ENCODE measurements around the gene ZCCHC12.

Gene ZCCHC12

GRCh38 chrX:118855681-118856310, 32.2 kb downstream of the ZCCHC12 start:
- H3K27me3 ChIP-seq (ENCODE audit: insufficient read depth, low read length, poor library complexity), result no peaks in the 10 kb centered on the region
- no peak for TF ChIP-seq EZH2 (IDR thresholded peaks at IDR 0.05; ENCODE audit: borderline replicate concordance, low read depth, low read length, severe bottlenecking)
- TF ChIP-seq, protein P1, sequence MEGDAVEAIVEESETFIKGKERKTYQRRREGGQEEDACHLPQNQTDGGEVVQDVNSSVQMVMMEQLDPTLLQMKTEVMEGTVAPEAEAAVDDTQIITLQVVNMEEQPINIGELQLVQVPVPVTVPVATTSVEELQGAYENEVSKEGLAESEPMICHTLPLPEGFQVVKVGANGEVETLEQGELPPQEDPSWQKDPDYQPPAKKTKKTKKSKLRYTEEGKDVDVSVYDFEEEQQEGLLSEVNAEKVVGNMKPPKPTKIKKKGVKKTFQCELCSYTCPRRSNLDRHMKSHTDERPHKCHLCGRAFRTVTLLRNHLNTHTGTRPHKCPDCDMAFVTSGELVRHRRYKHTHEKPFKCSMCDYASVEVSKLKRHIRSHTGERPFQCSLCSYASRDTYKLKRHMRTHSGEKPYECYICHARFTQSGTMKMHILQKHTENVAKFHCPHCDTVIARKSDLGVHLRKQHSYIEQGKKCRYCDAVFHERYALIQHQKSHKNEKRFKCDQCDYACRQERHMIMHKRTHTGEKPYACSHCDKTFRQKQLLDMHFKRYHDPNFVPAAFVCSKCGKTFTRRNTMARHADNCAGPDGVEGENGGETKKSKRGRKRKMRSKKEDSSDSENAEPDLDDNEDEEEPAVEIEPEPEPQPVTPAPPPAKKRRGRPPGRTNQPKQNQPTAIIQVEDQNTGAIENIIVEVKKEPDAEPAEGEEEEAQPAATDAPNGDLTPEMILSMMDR (IDR thresholded peaks at IDR 0.05; ENCODE audit: borderline replicate concordance, extremely low read depth, low read length, poor library complexity, severe bottlenecking), result no peak
- no peaks in the 10 kb centered on the region for H3K9me3 ChIP-seq (ENCODE audit: insufficient read depth, low read length, severe bottlenecking)
- no peak overlapping the region for H3K4me3 ChIP-seq (ENCODE audit: low read depth in 1 of 2, low read length in 2 of 2)
- no peaks in the 10 kb centered on the region for H3K36me3 ChIP-seq (ENCODE audit: insufficient read depth, low read length)
- H4K20me1 ChIP-seq (ENCODE audit: insufficient read depth, low read length), result no peaks in the 10 kb centered on the region
- ATAC-seq (ENCODE audit: insufficient read depth, low read depth) (no peak), DNase-seq (no peak)
- no peaks in the 10 kb centered on the region for H3K79me2 ChIP-seq (ENCODE audit: insufficient read depth, low read length)
- H3K27ac ChIP-seq (ENCODE audit: low read length), result no peak overlapping the region
- H3K4me1 ChIP-seq (ENCODE audit: insufficient read depth, low read length), result no peaks in the 10 kb centered on the region
- H3K4me2 ChIP-seq (ENCODE audit: insufficient read depth, low read length), result no peak overlapping the region
- H3K9ac ChIP-seq (ENCODE audit: low read depth, low read length), result no peak overlapping the region
- no peak overlapping the region for H2AFZ ChIP-seq (ENCODE audit: low read depth, low read length)

- no peak for TF ChIP-seq EZH2 (IDR thresholded peaks at IDR 0.05; ENCODE audit: borderline replicate concordance, low read depth, low read length, severe bottlenecking)
- TF ChIP-seq, protein P1 (IDR thresholded peaks at IDR 0.05; ENCODE audit: borderline replicate concordance, extremely low read depth, low read length, poor library complexity, severe bottlenecking), result no peak
- Histone ChIP-seq H3K27ac (ENCODE audit: low read length) (no peak overlapping the region), H3K4me1 (ENCODE audit: insufficient read depth, low read length) (no peaks in the 10 kb centered on the region), H3K4me3 (ENCODE audit: low read depth in 1 of 2, low read length in 2 of 2) (no peak overlapping the region), H3K79me2 (ENCODE audit: insufficient read depth, low read length) (no peaks in the 10 kb centered on the region), H3K4me2 (ENCODE audit: insufficient read depth, low read length) (no peak overlapping the region), H3K9me3 (ENCODE audit: insufficient read depth, low read length, severe bottlenecking) (no peaks in the 10 kb centered on the region), H4K20me1 (ENCODE audit: insufficient read depth, low read length) (no peaks in the 10 kb centered on the region), H3K36me3 (ENCODE audit: insufficient read depth, low read length) (no peaks in the 10 kb centered on the region), H3K27me3 (ENCODE audit: insufficient read depth, low read length, poor library complexity) (no peaks in the 10 kb centered on the region), H3K9ac (ENCODE audit: low read depth, low read length) (no peak overlapping the region), H2AFZ (ENCODE audit: low read depth, low read length) (no peak overlapping the region)
- DNase-seq, result no peak
- no peak for ATAC-seq (ENCODE audit: insufficient read depth, low read depth)
These were observed 33.4 kb downstream of the ZCCHC12 start for GRCh38 chrX:118857006-118857405.

- Histone ChIP-seq H3K4me3 (ENCODE audit: low read depth in 1 of 2, low read length in 2 of 2) (no peak overlapping the region), H3K9me3 (ENCODE audit: insufficient read depth, low read length, severe bottlenecking) (no peaks in the 10 kb centered on the region), H3K9ac (ENCODE audit: low read depth, low read length) (no peak overlapping the region), H4K20me1 (ENCODE audit: insufficient read depth, low read length) (no peaks in the 10 kb centered on the region), H2AFZ (ENCODE audit: low read depth, low read length) (no peak overlapping the region), H3K4me2 (ENCODE audit: insufficient read depth, low read length) (no peak overlapping the region), H3K79me2 (ENCODE audit: insufficient read depth, low read length) (no peaks in the 10 kb centered on the region), H3K27me3 (ENCODE audit: insufficient read depth, low read length, poor library complexity) (no peaks in the 10 kb centered on the region), H3K36me3 (ENCODE audit: insufficient read depth, low read length) (no peaks in the 10 kb centered on the region), H3K4me1 (ENCODE audit: insufficient read depth, low read length) (no peaks in the 10 kb centered on the region), H3K27ac (ENCODE audit: low read length) (no peak overlapping the region)
- ATAC-seq (ENCODE audit: insufficient read depth, low read depth) (no peak), DNase-seq (no peak)
- TF ChIP-seq EZH2 (IDR thresholded peaks at IDR 0.05; ENCODE audit: borderline replicate concordance, low read depth, low read length, severe bottlenecking), result no peak
- TF ChIP-seq, protein P1 (IDR thresholded peaks at IDR 0.05; ENCODE audit: borderline replicate concordance, extremely low read depth, low read length, poor library complexity, severe bottlenecking), result no peak
These were observed 37.7 kb downstream of the ZCCHC12 start for GRCh38 chrX:118861338-118861737.
